ENCODE data around the gene HOXA4. TPM values are rescaled to one million over a fixed set of nuclear protein-coding genes. Genes with fewer than 3 reads are reported as not detected.

HOXA4 gene
- total RNA-seq, 5 donors from 2014 or later (not counting 1 experiment from before 2014, with no cell fraction given): 0.25 to 0.38 (median 0.36) TPM; not detected in 2

GRCh38 chr7:27095897-27096767, 34.4 kb downstream of the HOXA4 start, which contains the start of gene HOXA1:
Gene HOXA1, minus strand, starts transcription at chr7:27096000. Its CDS starts 88 bp downstream, at chr7:27095912.
- Mint-ChIP-seq H3K9me3 (no peaks in the 10 kb centered on the region), H3K4me1 (peaks cover 29 to 37% (median 31%) of the 10 kb centered on the region in 3 donors), H3K27ac (peak within 1 kb of the TSS in 1 of 2 donors; percentile 49), H3K27me3 (peaks cover 62 to 84% of the 10 kb centered on the region in 2 donors), H3K36me3 (peaks cover 21% of the 10 kb centered on the region), H3K4me3 (peak within 1 kb of the TSS; percentile 81 to 92 (median 83))
- H3K4me3 ChIP-seq (ENCODE audit: control insufficient read depth in 1 of 2, extremely low read depth in 1 of 2, low read length in 1 of 2): peak within 1 kb of the TSS; percentile 80 to 90
- H3K27me3 ChIP-seq (replicated peaks in 1 of 2; ENCODE audit: control insufficient read depth in 2 of 2, extremely low read depth in 1 of 2, insufficient read depth in 2 of 2, low read length in 1 of 2): peaks cover 11 to 45% of the 10 kb centered on the region in 2 experiments
- WGBS (ENCODE audit: insufficient coverage): under 1% methylated on average over 31 of the region's 68 CpGs
- H3K27ac ChIP-seq (ENCODE audit: low read length): no peak within 1 kb of the TSS
- no peaks in the 10 kb centered on the region for H3K9me3 ChIP-seq
- CTCF ChIA-PET: interaction anchor here (0.7 to 1.4 kb wide), 4 partner anchors 55 to 67 kb away, joined by 3 read pairs; no protein-coding TSS in a partner anchor
- peak; percentile 23 to 84 (median 66) for DNase-seq
- H3K4me1 ChIP-seq (ENCODE audit: control insufficient read depth in 1 of 2, extremely low read depth in 1 of 2, insufficient read depth in 2 of 2, low read length in 2 of 2): peaks cover 6 to 34% of the 10 kb centered on the region in 2 experiments
- POLR2A ChIA-PET: interaction anchor here in 1 of 2 donors (0.7 kb wide), 1 partner anchor 35 kb away, joined by 3 read pairs; the partner anchor contains the start of gene HOXA4
- peak; percentile 85 to 94 (median 87) for ATAC-seq (replicated peaks in 1 of 4)
- no peaks in the 10 kb centered on the region for H3K36me3 ChIP-seq (ENCODE audit: control insufficient read depth in 2 of 2, extremely low read depth in 1 of 2, insufficient read depth in 1 of 2, low read length in 1 of 2)

GRCh38 chr7:27095050-27095896, 35.3 kb downstream of the HOXA4 start:
- Histone ChIP-seq H3K27ac (ENCODE audit: low read length) (no peak overlapping the region), H3K4me1 (ENCODE audit: control insufficient read depth in 1 of 2, extremely low read depth in 1 of 2, insufficient read depth in 2 of 2, low read length in 2 of 2) (peaks cover 6 to 34% of the 10 kb centered on the region in 2 experiments), H3K36me3 (ENCODE audit: control insufficient read depth in 2 of 2, extremely low read depth in 1 of 2, insufficient read depth in 1 of 2, low read length in 1 of 2) (no peaks in the 10 kb centered on the region), H3K4me3 (ENCODE audit: control insufficient read depth in 1 of 2, extremely low read depth in 1 of 2, low read length in 1 of 2) (peak overlapping the region; percentile 80 to 90), H3K27me3 (replicated peaks in 1 of 2; ENCODE audit: control insufficient read depth in 2 of 2, extremely low read depth in 1 of 2, insufficient read depth in 2 of 2, low read length in 1 of 2) (peaks cover 14 to 40% of the 10 kb centered on the region in 2 experiments), H3K9me3 (no peaks in the 10 kb centered on the region)
- WGBS (ENCODE audit: insufficient coverage): 16% methylated on average over 14 of the region's 33 CpGs
- peak in 2 of 35 experiments; percentile 4 to 24 for DNase-seq
- peak in 3 of 4 experiments; percentile 5 to 18 (median 11) for ATAC-seq (replicated peaks in 1 of 4)
- peak overlapping the region in 1 of 2 donors; percentile 49 for H3K27ac Mint-ChIP-seq
- ChIA-PET CTCF (interaction anchor here (0.6 to 0.7 kb wide), 2 partner anchors 34 to 60 kb away, joined by 3 read pairs; no protein-coding TSS in a partner anchor), POLR2A (no interaction called here)
- no peaks in the 10 kb centered on the region for H3K9me3 Mint-ChIP-seq
- H3K36me3 Mint-ChIP-seq: peaks cover 16% of the 10 kb centered on the region
- peaks cover 69 to 83% of the 10 kb centered on the region in 2 donors for H3K27me3 Mint-ChIP-seq
- peaks cover 29 to 37% (median 31%) of the 10 kb centered on the region in 3 donors for H3K4me1 Mint-ChIP-seq
- H3K4me3 Mint-ChIP-seq: peak overlapping the region; percentile 81 to 92 (median 83)

- Mint-ChIP-seq H3K36me3 (peaks cover 9% of the 10 kb centered on the region), H3K4me3 (peak overlapping the region; percentile 81 to 92 (median 83)), H3K9me3 (no peaks in the 10 kb centered on the region), H3K27ac (no peak overlapping the region), H3K4me1 (peaks cover 29 to 37% (median 31%) of the 10 kb centered on the region in 3 donors), H3K27me3 (peaks cover 72 to 83% of the 10 kb centered on the region in 2 donors)
- peaks cover 20 to 40% of the 10 kb centered on the region in 2 experiments for H3K27me3 ChIP-seq (replicated peaks in 1 of 2; ENCODE audit: control insufficient read depth in 2 of 2, extremely low read depth in 1 of 2, insufficient read depth in 2 of 2, low read length in 1 of 2)
- no peak overlapping the region for H3K27ac ChIP-seq (ENCODE audit: low read length)
- H3K36me3 ChIP-seq (ENCODE audit: control insufficient read depth in 2 of 2, extremely low read depth in 1 of 2, insufficient read depth in 1 of 2, low read length in 1 of 2): no peaks in the 10 kb centered on the region
- CTCF ChIA-PET: interaction anchor here in 1 of 2 donors (0.6 kb wide), 1 partner anchor 33 kb away, joined by 3 read pairs; no protein-coding TSS in a partner anchor
- 73% methylated on average over 15 of the region's 29 CpGs for WGBS (ENCODE audit: insufficient coverage)
- no peaks in the 10 kb centered on the region for H3K9me3 ChIP-seq
- peaks cover 6 to 34% of the 10 kb centered on the region in 2 experiments for H3K4me1 ChIP-seq (ENCODE audit: control insufficient read depth in 1 of 2, extremely low read depth in 1 of 2, insufficient read depth in 2 of 2, low read length in 2 of 2)
- POLR2A ChIA-PET: no interaction called here
- ATAC-seq (replicated peaks in 1 of 4): no peak
- no peak overlapping the region for H3K4me3 ChIP-seq (ENCODE audit: control insufficient read depth in 1 of 2, extremely low read depth in 1 of 2, low read length in 1 of 2)
- no peak for DNase-seq
Measured at GRCh38 chr7:27094304-27095049, 36.1 kb downstream of the HOXA4 start.

GRCh38 chr7:27093184-27093895, 37.2 kb downstream of the HOXA4 start:
- Mint-ChIP-seq H3K27ac (no peak overlapping the region), H3K36me3 (peaks cover 2% of the 10 kb centered on the region), H3K9me3 (no peaks in the 10 kb centered on the region), H3K4me3 (no peak overlapping the region), H3K4me1 (peaks cover 26 to 31% (median 27%) of the 10 kb centered on the region in 3 donors), H3K27me3 (peaks cover 74 to 83% of the 10 kb centered on the region in 2 donors)
- no peak overlapping the region for H3K4me3 ChIP-seq (ENCODE audit: control insufficient read depth in 1 of 2, extremely low read depth in 1 of 2, low read length in 1 of 2)
- POLR2A ChIA-PET: no interaction called here
- CTCF ChIA-PET: interaction anchor here in 1 of 2 donors (0.5 to 1.0 kb wide), 3 partner anchors 50 to 410 kb away, joined by 3 to 4 read pairs (median 3); no protein-coding TSS in a partner anchor
- H3K36me3 ChIP-seq (ENCODE audit: control insufficient read depth in 2 of 2, extremely low read depth in 1 of 2, insufficient read depth in 1 of 2, low read length in 1 of 2): no peaks in the 10 kb centered on the region
- no peaks in the 10 kb centered on the region for H3K9me3 ChIP-seq
- WGBS (ENCODE audit: insufficient coverage): no CpG with 5 or more reads among the region's 6 CpGs
- H3K27ac ChIP-seq (ENCODE audit: low read length): no peak overlapping the region
- ATAC-seq (replicated peaks in 1 of 4) (no peak), DNase-seq (no peak)
- H3K27me3 ChIP-seq (replicated peaks in 1 of 2; ENCODE audit: control insufficient read depth in 2 of 2, extremely low read depth in 1 of 2, insufficient read depth in 2 of 2, low read length in 1 of 2): peaks cover 27 to 34% of the 10 kb centered on the region in 2 experiments
- peaks cover 6 to 29% of the 10 kb centered on the region in 2 experiments for H3K4me1 ChIP-seq (ENCODE audit: control insufficient read depth in 1 of 2, extremely low read depth in 1 of 2, insufficient read depth in 2 of 2, low read length in 2 of 2)

- Mint-ChIP-seq H3K27ac (no peak overlapping the region), H3K27me3 (peaks cover 77 to 82% of the 10 kb centered on the region in 2 donors), H3K9me3 (no peaks in the 10 kb centered on the region), H3K36me3 (peaks cover 2% of the 10 kb centered on the region), H3K4me3 (no peak overlapping the region), H3K4me1 (peaks cover 23 to 31% (median 25%) of the 10 kb centered on the region in 3 donors)
- H3K4me3 ChIP-seq (ENCODE audit: control insufficient read depth in 1 of 2, extremely low read depth in 1 of 2, low read length in 1 of 2): no peak overlapping the region
- no CpG with 5 or more reads among the region's 1 CpG for WGBS (ENCODE audit: insufficient coverage)
- no peak for ATAC-seq (replicated peaks in 1 of 4)
- DNase-seq: no peak
- H3K27ac ChIP-seq (ENCODE audit: low read length): no peak overlapping the region
- peaks cover 6 to 29% of the 10 kb centered on the region in 2 experiments for H3K4me1 ChIP-seq (ENCODE audit: control insufficient read depth in 1 of 2, extremely low read depth in 1 of 2, insufficient read depth in 2 of 2, low read length in 2 of 2)
- no peaks in the 10 kb centered on the region for H3K36me3 ChIP-seq (ENCODE audit: control insufficient read depth in 2 of 2, extremely low read depth in 1 of 2, insufficient read depth in 1 of 2, low read length in 1 of 2)
- ChIA-PET CTCF (interaction anchor here in 1 of 2 donors (0.5 to 1.0 kb wide), 3 partner anchors 49 to 410 kb away, joined by 3 to 4 read pairs (median 3); no protein-coding TSS in a partner anchor), POLR2A (interaction anchor here in 1 of 2 donors (0.6 kb wide), 1 partner anchor 267 kb away, joined by 9 read pairs; no protein-coding TSS in a partner anchor)
- H3K27me3 ChIP-seq (replicated peaks in 1 of 2; ENCODE audit: control insufficient read depth in 2 of 2, extremely low read depth in 1 of 2, insufficient read depth in 2 of 2, low read length in 1 of 2): peaks cover 26 to 34% of the 10 kb centered on the region in 2 experiments
- H3K9me3 ChIP-seq: no peaks in the 10 kb centered on the region
Measured at GRCh38 chr7:27092819-27093110, 37.8 kb downstream of the HOXA4 start.
